CD4-positive, alpha-beta T cell (primary cell): ENCODE data around the gene IL1RL2. TPM values are rescaled to one million over a fixed set of nuclear protein-coding genes. Genes with fewer than 3 reads are reported as not detected.
A peak's percentile ranks its signal among the peaks of the same experiment; 100 is the strongest.

Experiments used
- ATAC-seq: fragments of 200-7000 bp; cut with Tn5 transposase; one replicate; pipeline ENCODE4 v1.10.0; 2022; ENCODE audit warnings: mild to moderate bottlenecking; ENCODE audit not compliant: poor library complexity
- CTCF ChIA-PET: fragments of 350-600 bp; sonication (Branson Sonifier 250); formaldehyde crosslinking; loops from one replicate; lab custom pipeline; 2021; ENCODE audit warnings: antibody characterized with exemption, inconsistent platforms; lab: Charles Lee
- POLR2A ChIA-PET: fragments of 350-600 bp; sonication (Branson Sonifier 250); formaldehyde crosslinking; loops from one replicate; lab custom pipeline; 2021; ENCODE audit warnings: antibody characterized with exemption, inconsistent platforms; lab: Charles Lee
- DNase-seq, 14 experiments: peaks; one replicate each; pipeline ENCODE4 v3.0.0-alpha.2; 2013 to 2020; ENCODE audit warnings: mixed read lengths in 2 of 14
- H3K27ac ChIP-seq, 2 donors: one replicate each; pipeline versions ENCODE4 v1.5.1 to v1.7.0; 2013; ENCODE audit warnings: low read length in 2 of 2, low read depth in 1 of 2, mild to moderate bottlenecking in 1 of 2
- H3K27me3 ChIP-seq, 2 experiments: 1 replicate in 1 of 2; 2 replicates in 1 of 2; pipeline versions ENCODE4 v1.6.1 to v1.7.0; 2013; ENCODE audit warnings: low read length in 2 of 2, control low read depth in 1 of 2, mild to moderate bottlenecking in 1 of 2, moderate library complexity in 1 of 2; ENCODE audit not compliant: insufficient read depth in 2 of 2, control insufficient read depth in 1 of 2
- H3K36me3 ChIP-seq: one replicate; pipeline ENCODE4 v1.6.1; 2013; ENCODE audit warnings: low read length, control low read depth; ENCODE audit not compliant: insufficient read depth
- H3K4me1 ChIP-seq: one replicate; pipeline ENCODE4 v1.6.1; 2013; ENCODE audit warnings: low read length, control low read depth; ENCODE audit not compliant: insufficient read depth
- H3K4me3 ChIP-seq: one replicate; pipeline ENCODE4 v1.5.1; 2013; ENCODE audit warnings: mild to moderate bottlenecking, low read length, moderate library complexity
- H3K9me3 ChIP-seq, 2 experiments: 1 replicate in 1 of 2; 2 replicates in 1 of 2; pipeline versions ENCODE4 v1.6.1 to v1.7.0; 2013; ENCODE audit warnings: low read length in 2 of 2, mild to moderate bottlenecking in 2 of 2, control low read depth in 1 of 2, moderate library complexity in 1 of 2; ENCODE audit not compliant: control insufficient read depth in 1 of 2, insufficient read depth in 1 of 2
- H3K27ac Mint-ChIP-seq: one replicate; pipeline ENCODE4 v1.8.0; 2020; ENCODE audit warnings: mixed read lengths
- H3K27me3 Mint-ChIP-seq: one replicate; pipeline ENCODE4 v1.8.0; 2021; ENCODE audit warnings: mixed read lengths
- H3K36me3 Mint-ChIP-seq: one replicate; pipeline ENCODE4 v1.8.0; 2021; ENCODE audit warnings: low read depth, mixed read lengths
- H3K4me1 Mint-ChIP-seq: one replicate; pipeline ENCODE4 v1.8.0; 2021; ENCODE audit warnings: low read depth, mixed read lengths
- H3K4me3 Mint-ChIP-seq: one replicate; pipeline ENCODE4 v1.8.0; 2020; ENCODE audit warnings: mild to moderate bottlenecking, mixed read lengths
- H3K9me3 Mint-ChIP-seq: one replicate; pipeline ENCODE4 v1.8.0; 2020; ENCODE audit warnings: mixed read lengths
- CTCF ChIP-seq: fragments of 200-600 bp; IDR thresholded peaks from one replicate; pipeline ENCODE4 v1.8.0; 2022; ENCODE audit warnings: antibody characterized with exemption, mild to moderate bottlenecking
- intact Hi-C, 2 experiments: fragments of 100-400 bp; cut with DNase I in 1 of 2; cut with micrococcal nuclease in 1 of 2; formaldehyde crosslinking; loops; one replicate each; pipeline versions ENCODE4 v1.15.1 to v1.9.0; 2023 to 2025; cut with DNase I, micrococcal nuclease
- total RNA-seq, 174 experiments: library from RNA in 2 of 174; stranded (reverse) in 2 of 174; gene quantifications; one replicate each; pipeline ENCODE4 v1.2.3 and lab custom pipeline; 2021 to 2026

IL1RL2 gene
- total RNA-seq, 2 experiments from 2014 or later, result not detected

GRCh38 chr2:102241616-102242305, 54.9 kb downstream of the IL1RL2 start:
- POLR2A ChIA-PET, result interaction anchor here (1.2 to 1.5 kb wide), 2 partner anchors 216 to 235 kb away, joined by 3 to 7 read pairs; no protein-coding TSS in a partner anchor
- Mint-ChIP-seq H3K27me3 (no peaks in the 10 kb centered on the region), H3K4me3 (no peak overlapping the region), H3K27ac (no peak overlapping the region), H3K9me3 (no peaks in the 10 kb centered on the region), H3K4me1 (peaks cover 9% of the 10 kb centered on the region), H3K36me3 (no peaks in the 10 kb centered on the region)
- no peak for TF ChIP-seq CTCF
- DNase-seq, result no peak
- H3K27me3 ChIP-seq, result no peaks in the 10 kb centered on the region
- peaks cover 21% of the 10 kb centered on the region for H3K4me1 ChIP-seq
- H3K27ac ChIP-seq, result no peak overlapping the region
- H3K9me3 ChIP-seq, result no peaks in the 10 kb centered on the region
- CTCF ChIA-PET, result interaction anchor here (1.3 to 3.2 kb wide), 9 partner anchors 10 to 357 kb away, joined by 3 to 29 read pairs (median 7); partner anchors contain the start of genes IL18R1 and IL1RL2
- no peak overlapping the region for H3K4me3 ChIP-seq
- no peak for ATAC-seq
- H3K36me3 ChIP-seq, result no peaks in the 10 kb centered on the region
- intact Hi-C loops, result loop anchor here (2.0 to 5.0 kb wide), 2 partner anchors 54 to 823 kb away; partner anchors contain the start of gene IL1RL2 (in 1 of the 2)

GRCh38 chr2:102245266-102246151, 58.7 kb downstream of the IL1RL2 start:
- ATAC-seq, result no peak
- TF ChIP-seq CTCF, result no peak
- H3K4me3 ChIP-seq, result no peak overlapping the region
- Mint-ChIP-seq H3K36me3 (no peaks in the 10 kb centered on the region), H3K27me3 (no peaks in the 10 kb centered on the region), H3K4me3 (no peak overlapping the region), H3K9me3 (no peaks in the 10 kb centered on the region), H3K27ac (no peak overlapping the region), H3K4me1 (peaks cover 8% of the 10 kb centered on the region)
- intact Hi-C loops, result no loop called here
- no peaks in the 10 kb centered on the region for H3K27me3 ChIP-seq
- H3K9me3 ChIP-seq, result no peaks in the 10 kb centered on the region
- ChIA-PET CTCF (no interaction called here), POLR2A (no interaction called here)
- no peak for DNase-seq
- H3K27ac ChIP-seq, result no peak overlapping the region
- peaks cover 10% of the 10 kb centered on the region for H3K4me1 ChIP-seq
- no peaks in the 10 kb centered on the region for H3K36me3 ChIP-seq

- Histone ChIP-seq H3K27ac (no peak overlapping the region), H3K4me1 (peaks cover 15% of the 10 kb centered on the region), H3K27me3 (no peaks in the 10 kb centered on the region), H3K36me3 (no peaks in the 10 kb centered on the region), H3K9me3 (no peaks in the 10 kb centered on the region), H3K4me3 (no peak overlapping the region)
- POLR2A ChIA-PET, result interaction anchor here (0.8 to 1.6 kb wide), 2 partner anchors 10 to 195 kb away, joined by 3 to 10 read pairs; no protein-coding TSS in a partner anchor
- peaks cover 20% of the 10 kb centered on the region for H3K4me1 Mint-ChIP-seq
- intact Hi-C loops, result loop anchor here (2.0 to 5.0 kb wide), 3 partner anchors 47 to 194 kb away; partner anchors contain the start of gene IL18R1 (in 2 of the 2)
- peak in 1 of 14 experiments; percentile 28 for DNase-seq
- H3K27ac Mint-ChIP-seq, result no peak overlapping the region
- ATAC-seq, result no peak
- CTCF ChIA-PET, result interaction anchor here (1.0 to 2.2 kb wide), 2 partner anchors 10 to 230 kb away, joined by 3 to 29 read pairs; no protein-coding TSS in a partner anchor
- no peak for TF ChIP-seq CTCF
- no peaks in the 10 kb centered on the region for H3K9me3 Mint-ChIP-seq
- no peaks in the 10 kb centered on the region for H3K27me3 Mint-ChIP-seq
- H3K36me3 Mint-ChIP-seq, result no peaks in the 10 kb centered on the region
- peak overlapping the region; percentile 26 for H3K4me3 Mint-ChIP-seq
Observed at GRCh38 chr2:102250278-102250821, 63.5 kb downstream of the IL1RL2 start.
